NCI-H1417 treated with DMSO at 0.1 percent for 48 hours (cell line): ENCODE results near the gene MYO15B.

ENCODE experiments used
- DNase-seq: peaks from one replicate; lab custom pipeline; 2025; lab: John Stamatoyannopoulos, UW

MYO15B gene

DNA sequence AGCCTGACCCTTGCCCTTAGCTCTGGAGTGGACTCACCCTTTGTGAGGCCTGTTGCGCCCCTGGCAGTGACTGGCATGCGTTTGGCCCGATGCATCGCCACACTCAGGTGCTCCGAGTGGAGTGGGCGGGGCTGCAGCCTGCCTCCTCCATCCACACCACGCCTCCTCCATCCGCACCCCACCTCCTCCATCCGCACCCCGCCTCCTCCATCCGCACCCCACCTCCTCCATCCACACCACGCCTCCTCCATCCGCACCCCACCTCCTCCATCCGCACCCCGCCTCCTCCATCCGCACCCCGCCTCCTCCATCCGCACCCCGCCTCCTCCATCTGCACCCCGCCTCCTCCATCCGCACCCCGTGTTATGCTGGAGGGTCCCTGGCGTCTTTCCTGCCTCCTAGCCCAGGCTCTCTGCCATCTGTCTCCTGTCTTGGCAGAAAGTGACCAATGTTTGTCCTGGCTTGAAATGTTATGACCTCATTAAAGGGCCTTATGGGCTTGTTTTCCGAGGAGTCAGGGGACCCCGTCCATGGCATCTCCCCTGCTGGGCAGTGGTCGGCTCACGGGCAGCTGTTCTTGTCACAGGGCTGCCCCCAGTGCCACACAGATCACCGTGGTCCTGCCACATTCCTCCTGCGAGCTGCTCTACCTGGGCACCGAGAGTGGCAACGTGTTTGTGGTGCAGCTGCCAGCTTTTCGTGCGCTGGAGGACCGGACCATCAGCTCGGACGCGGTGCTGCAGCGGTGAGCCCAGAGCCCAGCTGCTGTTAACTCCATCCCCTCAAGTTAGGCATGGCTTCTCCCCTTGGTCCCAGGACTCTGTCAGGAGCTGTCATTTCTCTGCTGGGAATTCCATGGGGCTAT lies 28.7 kb upstream of the MYO15B start:
- DNase-seq: no peak

DNA sequence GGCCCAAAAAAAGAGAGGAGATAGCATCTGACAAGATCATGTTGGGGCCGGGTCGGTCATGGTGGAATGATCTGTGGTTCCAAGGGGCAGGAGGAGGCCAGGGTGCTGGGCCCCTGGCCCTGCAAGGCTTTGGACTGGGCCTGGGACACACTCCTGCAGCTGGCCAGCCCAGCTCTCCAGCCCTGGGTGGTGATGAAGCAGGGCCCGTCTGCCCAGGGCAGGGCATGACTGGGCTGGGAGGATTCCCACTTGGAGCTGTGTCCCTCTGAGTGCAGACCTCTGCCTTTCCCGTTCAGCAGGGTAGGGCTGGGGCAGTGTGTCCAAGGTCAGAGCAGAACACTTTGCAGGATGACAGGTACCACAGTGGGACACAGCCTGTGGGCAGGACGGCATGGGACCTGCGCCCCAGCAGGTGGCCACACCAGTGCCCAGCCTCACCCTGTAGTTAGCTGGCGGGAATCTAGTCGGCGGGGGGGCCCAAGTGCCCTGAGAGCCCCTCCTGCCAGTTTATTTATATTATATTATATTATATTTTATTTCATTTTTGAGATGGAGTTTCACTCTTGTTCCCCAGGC lies 27.6 kb upstream of the MYO15B start:
- DNase-seq: no peak

DNA sequence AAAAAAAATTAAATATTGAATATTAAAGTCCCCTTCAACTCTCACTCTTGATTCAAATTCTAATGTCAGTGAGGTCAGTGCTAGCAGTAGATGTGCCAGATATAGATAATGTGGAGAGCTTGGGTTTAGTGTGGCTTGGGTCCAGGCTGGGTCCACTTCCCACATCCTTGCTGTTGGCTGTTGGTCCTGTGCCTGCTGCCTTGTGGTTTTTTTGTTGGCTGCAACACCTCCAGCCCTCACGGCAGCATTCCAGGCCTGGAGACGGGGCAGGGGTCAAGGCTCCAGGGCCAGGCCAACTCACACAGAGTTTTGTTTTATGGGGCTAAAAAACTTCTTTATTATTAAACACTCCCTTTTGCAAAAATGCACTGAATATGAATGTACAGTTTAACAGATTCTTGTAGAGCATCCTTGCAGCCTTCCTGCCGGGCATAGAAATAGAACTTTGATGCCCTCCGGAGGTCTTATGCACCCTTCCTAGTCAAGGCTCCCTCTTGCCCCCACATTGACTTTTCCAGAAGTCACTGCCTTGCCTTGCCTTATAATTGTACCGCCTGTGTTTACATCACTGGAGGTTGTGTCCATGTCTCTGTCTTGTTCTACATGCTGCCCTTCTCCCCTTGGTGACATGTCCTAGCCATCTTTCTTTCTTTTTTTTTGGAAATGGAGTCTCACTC lies 25.5 kb upstream of the MYO15B start:
- DNase-seq: no peak

DNA sequence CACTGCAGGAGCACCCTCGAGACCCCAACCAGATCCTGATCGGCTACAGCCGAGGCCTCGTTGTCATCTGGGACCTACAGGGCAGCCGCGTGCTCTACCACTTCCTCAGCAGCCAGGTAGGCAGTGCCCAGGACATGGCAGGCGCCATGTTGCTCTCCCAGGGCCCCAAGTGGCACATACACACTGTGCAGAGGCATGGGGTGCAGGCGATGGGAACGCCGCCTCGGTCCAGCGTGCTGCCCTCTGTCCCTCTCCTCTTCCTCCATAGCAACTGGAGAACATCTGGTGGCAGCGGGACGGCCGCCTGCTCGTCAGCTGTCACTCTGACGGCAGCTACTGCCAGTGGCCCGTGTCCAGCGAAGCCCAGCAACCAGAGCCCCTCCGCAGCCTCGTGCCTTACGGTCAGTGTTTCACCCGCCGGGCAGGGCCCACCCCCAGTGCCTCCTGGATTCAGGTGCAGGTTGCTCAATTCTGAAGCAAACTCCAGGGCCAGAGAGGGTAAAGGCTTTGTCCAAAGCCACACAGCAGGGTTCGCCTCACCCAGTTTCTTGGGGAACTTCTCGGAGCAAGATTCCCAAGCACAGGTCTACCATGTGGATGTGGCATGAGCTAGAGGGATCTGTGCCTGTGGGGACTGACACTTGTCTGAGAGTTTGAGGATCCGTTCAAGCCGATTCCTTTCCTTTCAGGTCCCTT lies 24.4 kb upstream of the MYO15B start:
- DNase-seq: no peak

DNA sequence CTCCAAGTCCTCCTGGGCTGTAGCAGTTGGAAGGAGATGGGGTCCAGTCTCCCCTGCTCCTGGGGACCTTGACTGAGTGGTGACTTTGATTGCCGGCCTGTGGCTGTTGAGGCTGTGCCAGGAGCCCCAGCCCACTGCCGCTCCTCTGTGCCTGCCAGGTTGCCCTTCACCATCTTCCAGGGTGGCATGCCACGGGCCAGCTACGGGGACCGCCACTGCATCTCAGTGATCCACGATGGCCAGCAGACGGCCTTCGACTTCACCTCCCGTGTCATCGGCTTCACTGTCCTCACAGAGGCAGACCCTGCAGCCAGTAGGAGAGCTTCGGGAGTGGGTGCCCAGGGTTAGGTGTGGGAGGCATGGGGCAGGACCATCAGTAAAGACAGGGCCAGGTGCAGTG lies 23.4 kb upstream of the MYO15B start:
- DNase-seq: no peak

DNA sequence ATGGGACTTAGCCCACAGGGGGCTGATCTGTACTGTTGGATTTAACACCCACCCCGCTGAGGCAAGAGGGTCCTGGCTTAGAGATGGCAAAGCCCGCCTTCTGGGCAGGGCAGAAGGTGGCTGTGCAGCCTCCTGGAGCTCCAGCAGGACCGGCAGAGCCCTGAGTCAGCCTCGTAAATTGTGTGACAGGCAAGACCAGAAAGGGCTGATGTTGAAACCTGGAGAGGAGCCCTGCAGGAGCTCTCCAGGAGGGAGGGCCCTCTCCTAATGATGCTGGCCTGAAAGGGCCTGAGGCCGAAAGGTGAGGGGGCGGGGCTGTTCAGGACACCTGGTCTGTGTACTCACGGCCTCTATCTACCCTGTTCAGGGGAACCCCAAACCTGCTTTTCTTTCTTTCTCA lies 22.5 kb upstream of the MYO15B start:
- no peak for DNase-seq

DNA sequence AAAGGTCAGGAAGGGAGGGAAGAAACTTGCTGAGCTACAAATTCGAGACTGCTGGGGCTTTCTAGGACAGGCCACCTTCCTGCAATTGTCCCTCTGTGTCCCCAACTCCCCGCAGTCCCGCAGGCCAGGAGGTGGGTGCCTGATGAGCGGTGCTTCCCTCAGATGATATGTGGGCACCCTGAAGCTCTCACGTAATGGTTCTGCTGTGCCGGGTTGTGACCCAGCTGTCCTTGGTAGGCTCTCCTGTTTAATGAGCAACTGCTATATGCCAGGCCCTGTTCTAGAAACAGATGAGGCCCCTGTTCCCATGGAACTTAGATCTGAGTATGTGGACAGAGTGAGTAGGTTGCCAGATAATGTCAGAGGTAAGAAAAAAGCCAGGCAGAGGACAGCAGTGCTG lies 22.0 kb upstream of the MYO15B start:
- no peak for DNase-seq

DNA sequence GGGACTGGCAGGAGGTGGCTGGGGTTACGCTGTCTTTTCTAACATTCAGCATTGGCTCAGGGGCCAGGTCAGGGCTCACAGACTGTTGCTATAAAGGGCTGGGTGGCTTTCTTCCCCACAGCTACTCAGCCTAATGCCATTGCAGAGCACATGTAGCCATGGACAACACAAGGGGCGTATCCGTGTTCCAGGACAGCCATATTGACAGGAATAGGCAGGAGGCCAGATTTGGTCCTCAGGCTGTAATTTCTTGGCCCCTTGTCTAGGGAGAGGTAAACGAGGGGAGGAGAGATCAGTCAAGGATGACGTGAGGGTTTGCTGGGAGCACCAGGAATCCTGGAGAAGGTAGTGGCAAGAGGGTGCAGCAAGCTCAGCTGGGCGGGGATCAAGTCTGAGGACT lies 21.2 kb upstream of the MYO15B start:
- DNase-seq: no peak

DNA sequence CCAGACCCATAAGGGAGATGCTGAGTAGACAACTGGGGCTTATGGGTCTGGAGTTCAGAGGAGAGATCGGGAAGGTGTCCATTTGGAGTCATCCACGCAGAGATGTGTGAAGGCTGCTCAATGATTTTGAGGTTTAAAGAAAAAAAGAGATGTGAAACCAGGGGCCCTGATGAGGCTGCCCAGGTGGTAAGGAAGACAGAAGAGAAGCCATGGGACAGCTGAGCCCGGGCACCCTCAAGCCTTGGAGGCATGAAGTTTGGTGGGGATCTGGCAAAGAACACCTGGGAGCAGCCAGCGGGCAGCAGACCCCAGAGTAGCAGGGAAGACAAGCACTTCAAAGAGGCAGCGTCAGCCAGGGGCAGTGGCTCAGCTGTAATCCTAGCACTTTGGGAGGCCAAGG lies 20.8 kb upstream of the MYO15B start:
- no peak for DNase-seq

DNA sequence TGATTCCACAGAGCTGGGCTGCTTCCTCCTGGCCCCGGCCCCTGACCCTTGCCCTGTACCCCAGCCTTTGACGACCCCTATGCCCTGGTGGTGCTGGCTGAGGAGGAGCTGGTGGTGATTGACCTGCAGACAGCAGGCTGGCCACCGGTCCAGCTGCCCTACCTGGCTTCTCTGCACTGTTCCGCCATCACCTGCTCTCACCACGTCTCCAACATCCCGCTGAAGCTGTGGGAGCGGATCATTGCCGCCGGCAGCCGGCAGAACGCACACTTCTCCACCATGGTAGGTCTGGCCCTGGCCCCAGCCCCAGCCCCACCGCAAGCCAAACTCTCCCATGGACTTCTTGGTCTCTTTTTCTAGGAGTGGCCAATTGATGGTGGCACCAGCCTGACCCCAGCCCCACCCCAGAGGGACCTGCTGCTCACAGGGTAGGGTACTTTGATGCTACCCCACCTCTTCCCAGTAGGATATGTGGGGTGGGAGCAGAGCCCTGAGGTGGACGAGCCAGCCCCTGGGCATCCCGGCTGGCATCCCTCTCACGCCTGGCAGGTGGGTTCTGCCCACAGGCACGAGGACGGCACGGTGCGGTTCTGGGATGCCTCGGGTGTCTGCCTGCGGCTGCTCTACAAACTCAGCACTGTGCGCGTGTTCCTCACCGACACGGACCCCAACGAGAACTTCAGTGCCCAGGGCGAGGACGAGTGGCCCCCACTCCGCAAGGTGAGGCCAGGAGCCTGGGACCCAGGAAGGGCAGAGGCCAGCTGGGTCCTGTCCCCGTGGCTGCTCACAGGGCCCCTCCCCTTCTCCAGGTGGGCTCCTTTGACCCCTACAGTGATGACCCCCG lies 19.0 kb upstream of the MYO15B start:
- no peak for DNase-seq

DNA sequence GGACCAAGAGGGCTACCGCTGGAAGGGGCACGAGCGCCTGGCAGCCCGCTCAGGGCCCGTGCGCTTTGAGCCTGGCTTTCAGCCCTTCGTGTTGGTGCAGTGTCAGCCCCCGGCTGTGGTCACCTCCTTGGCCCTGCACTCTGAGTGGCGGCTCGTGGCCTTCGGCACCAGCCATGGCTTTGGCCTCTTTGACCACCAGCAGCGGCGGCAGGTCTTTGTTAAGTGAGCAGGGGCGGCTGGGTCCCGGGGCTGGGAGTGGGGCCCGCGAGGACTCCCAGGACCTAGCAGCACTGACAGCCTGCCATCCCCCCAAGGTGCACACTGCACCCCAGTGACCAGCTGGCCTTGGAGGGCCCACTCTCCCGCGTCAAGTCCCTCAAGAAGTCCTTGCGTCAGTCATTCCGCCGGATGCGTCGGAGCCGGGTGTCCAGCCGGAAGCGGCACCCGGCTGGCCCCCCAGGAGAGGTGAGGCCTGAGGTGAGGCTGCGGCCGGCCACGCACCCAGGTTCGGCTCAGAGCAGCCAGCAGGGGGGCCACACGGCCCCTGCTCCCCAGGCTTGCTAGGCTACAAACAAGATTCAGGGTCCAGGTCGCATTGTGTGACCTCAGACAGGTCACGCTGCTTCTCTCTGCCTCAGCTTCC lies 17.4 kb upstream of the MYO15B start:
- no peak for DNase-seq

DNA sequence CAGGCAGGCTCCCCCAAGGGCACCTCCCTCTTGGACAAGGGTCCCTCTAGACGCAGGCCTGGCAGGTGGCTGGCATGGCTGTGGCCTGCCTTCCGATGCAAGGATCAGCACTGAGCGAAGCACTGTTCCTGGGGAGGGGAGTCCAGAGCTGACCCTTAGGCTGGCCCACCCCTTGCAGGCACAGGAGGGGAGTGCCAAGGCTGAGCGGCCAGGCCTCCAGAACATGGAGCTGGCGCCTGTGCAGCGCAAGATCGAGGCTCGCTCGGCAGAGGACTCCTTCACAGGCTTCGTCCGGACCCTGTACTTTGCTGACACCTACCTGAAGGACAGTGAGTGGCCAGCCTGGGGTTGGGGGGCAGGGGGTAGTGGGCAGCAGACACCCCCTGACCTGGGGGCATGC lies 16.8 kb upstream of the MYO15B start:
- no peak for DNase-seq

DNA sequence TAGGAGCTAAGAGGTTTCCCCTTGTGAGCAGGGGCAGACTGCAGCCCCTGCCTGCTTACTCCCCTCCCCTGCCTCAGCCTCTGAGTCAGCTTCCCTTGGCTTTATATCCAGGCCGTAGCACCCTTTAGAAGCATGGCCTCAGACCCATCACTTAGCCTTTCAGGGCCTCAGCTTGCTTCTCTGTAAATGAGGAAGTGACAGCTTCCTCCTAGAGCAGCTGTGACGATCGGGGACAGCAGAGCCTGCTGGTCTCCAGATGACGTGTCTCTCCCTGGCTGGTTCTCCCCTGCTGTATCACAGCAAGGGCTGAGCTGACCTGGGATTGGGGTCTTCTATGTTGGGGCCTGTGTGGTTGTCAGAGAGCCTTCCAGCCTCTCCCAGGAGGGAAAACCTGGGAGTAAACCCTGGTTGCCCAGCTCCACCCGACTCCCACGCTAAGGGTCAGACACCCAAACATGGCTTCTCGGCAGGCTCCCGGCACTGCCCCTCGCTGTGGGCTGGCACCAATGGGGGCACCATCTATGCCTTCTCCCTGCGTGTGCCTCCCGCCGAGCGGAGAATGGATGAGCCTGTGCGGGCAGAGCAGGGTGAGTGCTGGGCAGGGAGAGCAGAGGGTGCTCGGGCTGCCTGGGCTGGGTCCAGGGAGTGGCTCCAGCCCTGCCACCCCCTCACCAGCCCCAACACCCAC lies 16.3 kb upstream of the MYO15B start:
- no peak for DNase-seq

DNA sequence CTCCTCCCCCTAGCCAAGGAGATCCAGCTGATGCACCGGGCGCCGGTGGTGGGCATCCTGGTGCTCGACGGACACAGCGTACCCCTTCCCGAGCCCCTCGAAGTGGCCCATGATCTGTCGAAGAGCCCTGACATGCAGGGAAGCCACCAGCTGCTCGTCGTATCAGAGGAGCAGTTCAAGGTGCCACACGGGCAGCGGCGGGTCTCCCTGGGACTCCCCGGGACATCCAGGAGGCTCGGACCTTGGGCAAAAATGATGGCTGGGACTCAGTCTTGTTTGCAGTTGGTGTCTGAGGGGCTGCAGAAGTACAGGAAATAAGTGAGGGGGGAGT lies 15.8 kb upstream of the MYO15B start:
- no peak for DNase-seq

DNA sequence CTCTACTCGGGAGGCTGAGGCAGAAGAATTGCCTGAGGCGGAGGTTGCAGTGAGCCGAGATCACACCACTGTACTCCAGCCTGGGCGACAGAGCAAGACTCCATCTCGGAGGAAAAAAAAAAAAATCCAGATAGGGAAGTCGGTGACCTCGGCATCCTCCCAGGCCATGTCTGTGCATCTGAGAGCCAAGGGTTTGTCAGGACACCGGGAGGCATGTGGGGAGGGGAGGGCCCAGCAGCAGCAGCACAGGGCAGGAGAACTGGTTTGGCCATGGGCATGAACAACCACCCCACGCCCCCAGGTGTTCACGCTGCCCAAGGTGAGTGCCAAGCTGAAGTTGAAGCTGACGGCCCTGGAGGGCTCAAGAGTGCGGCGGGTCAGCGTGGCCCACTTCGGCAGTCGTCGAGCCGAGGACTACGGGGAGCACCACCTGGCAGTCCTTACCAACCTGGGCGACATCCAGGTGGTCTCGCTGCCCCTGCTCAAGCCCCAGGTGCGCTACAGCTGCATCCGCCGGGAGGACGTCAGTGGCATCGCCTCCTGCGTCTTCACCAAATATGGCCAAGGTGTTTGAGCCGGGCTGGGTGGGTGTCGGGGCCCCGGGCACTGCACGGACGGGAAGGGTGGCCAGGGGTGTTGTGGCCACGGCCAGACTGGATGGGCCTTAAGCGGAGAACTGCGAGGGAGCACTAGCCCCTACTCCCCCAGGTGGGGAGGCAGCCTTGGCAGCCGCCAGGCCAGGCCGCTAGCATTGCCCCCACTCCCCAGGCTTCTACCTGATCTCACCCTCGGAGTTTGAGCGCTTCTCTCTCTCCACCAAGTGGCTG lies 14.7 kb upstream of the MYO15B start:
- no peak for DNase-seq

DNA sequence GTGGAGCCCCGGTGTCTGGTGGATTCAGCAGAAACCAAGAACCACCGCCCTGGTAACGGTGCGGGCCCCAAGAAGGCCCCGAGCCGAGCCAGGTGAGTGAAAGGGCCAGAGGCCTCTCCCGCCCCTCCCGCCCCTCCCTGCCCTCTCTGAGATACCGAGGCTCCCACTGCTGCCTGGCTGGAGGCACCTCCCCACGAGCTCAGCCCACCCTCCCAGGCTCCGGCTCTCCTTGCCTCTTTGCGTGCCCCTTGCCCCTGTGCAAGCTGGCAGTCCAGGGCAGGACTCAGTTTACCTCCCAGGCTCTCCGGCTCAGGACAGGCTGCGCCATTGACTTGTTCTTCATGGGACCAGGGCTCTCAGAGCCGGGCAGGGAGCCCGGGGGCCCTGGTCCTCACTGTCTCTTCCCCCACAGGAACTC lies 14.1 kb upstream of the MYO15B start:
- DNase-seq: no peak

DNA sequence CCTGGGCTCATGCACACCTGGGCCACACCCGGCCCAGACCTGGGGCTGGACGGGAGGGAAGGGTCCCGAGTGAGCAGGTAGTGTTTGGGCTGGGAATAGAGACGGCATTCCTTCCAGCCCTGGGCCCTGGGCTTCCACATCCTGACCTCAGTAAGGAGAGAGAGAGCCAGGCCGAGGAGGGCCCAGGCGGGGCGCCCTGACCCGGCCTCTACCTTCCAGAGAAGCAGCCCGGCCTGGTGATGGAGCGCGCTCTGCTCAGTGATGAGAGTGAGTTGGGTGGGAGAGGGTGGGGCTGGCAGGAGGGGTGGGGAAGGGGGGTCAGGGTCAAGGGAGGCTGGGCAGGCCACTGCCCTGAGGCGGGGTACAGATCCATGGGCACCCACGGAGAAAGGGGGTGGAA lies 13.6 kb upstream of the MYO15B start:
- no peak for DNase-seq

DNA sequence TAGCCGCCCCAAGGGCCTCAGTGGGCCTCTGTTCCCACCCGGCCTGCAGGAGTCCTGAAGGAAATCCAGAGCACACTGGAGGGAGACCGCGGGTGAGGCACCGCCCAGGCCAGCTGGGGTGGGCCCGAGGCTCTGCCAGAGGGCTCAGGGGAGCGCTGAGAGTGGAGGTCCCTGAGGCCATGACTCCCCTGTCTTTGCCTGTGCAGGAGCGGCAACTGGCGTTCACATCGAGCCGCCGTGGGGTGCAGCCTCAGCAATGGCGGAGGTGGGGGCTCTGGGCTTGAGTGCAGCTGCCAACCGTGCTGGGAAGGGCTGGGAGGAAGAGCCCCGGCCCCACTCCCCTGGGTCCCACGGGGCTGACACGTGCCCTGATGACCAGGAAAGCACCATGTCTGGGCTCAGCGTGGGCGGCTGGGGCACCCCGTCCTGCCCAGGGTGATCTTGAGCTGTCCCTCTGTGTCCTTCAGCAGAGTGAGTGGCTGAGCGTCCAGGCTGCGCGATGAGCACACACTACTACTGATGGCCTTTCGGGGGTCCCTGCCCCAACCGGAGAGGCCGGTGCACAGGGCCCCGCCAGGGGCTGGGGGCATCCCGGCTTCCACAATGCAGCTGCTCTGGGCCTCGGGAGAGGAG lies 13.1 kb upstream of the MYO15B start:
- no peak for DNase-seq

DNA sequence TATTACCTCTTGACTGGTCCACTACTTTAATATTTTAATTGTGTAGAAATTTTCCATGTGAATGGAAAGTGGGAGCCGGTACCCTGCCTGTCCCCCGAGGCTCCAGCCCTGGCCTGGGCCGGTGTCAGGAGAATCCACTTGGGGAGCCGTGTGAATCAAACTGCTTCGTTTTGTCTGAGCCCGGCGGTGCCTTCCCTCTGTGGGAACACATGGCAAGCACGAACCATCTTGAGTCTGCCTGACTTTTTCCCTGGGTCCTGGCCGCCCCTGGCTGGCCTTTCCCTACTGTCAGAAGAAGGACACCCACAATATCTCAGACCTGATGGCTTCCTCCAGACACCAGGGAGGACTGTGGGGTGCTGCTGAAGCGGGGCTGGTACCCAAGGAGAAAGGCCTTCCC lies 12.4 kb upstream of the MYO15B start:
- DNase-seq: no peak
